Measurements from ENCODE around the gene CT47A7.
"Not testable (repeated sequence)": the region's sequence is repeated elsewhere in the genome, so short reads cannot be mapped to it uniquely, and the experiment has no call there.

The CT47A7 gene

DNA sequence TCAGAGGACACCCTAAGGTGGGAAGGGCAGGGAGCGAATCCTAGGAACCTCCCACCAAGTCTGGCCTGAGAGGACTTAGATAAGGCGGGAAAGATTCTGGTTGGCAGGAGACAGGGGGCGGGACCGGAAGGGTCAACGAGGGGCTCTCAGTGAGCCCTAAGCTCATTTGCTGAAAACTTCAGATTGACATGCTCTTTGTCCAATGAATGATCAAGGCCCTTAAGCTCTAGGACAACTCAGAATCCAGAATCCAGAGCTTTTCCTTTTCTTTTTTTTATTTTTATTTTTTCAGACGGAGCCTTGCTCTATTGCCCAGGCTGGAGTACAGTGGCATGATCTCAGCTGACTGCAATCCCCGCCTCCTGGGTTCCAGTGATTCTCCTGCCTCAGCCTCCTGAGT, at the start of gene CT47A7:
CT47A7 (minus strand) TSS at position 101 of the 400 bp plus-strand sequence. CDS start 255 bp downstream, outside the sequence.
- not testable (repeated sequence) for DNase-seq

DNA sequence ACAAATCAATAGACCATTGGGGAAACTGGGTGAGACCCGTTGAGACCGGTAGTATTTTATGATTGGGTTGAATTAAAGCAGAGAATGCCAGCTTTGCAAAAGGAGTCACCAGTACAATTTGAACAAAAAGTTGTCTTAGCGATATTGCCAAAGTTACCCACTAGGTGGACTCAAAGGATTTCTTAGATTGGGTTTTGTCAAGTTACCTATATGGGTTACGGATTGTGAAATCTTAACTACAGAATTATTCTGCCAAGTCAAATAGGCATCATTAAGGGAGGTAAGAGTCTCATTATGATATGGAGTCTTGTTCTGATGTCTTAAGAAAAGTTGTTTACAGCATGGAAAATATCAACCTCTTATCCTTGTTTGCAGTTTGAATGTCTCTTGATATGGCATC, 44.2 kb upstream of the CT47A7 start:
- DNase-seq: no peak

- DNase-seq: no peak
Measured at GRCh38 chrX:120999413-120999812, 43.0 kb upstream of the CT47A7 start.

- not testable (repeated sequence) for DNase-seq
Measured at GRCh38 chrX:120985660-120986059, 29.3 kb upstream of the CT47A7 start, which contains the start of gene CT47A1. Gene CT47A1, minus strand, starts transcription at chrX:120985760. Its CDS starts 231 bp downstream, at chrX:120985529.
